Activated T-cell treated with anti-CD3 and anti-CD28 coated beads, Interleukin-2, amount 50 U/mL, for 24 hours (primary cell): ENCODE data around the gene ZFX.
A peak's percentile ranks its signal among the peaks of the same experiment; 100 is the strongest.

Experiments used
- DNase-seq: peaks from one replicate; pipeline ENCODE4 v3.0.0-alpha.2; 2020
- H3K27ac Mint-ChIP-seq: 2 replicates; pipeline ENCODE4 v1.8.0; 2020; ENCODE audit warnings: mild to moderate bottlenecking, mixed read lengths
- H3K27me3 Mint-ChIP-seq: 2 replicates; pipeline ENCODE4 v1.8.0; 2020; ENCODE audit warnings: mixed read lengths
- H3K36me3 Mint-ChIP-seq: 2 replicates; pipeline ENCODE4 v1.8.0; 2020; ENCODE audit warnings: low read depth, mixed read lengths
- H3K4me1 Mint-ChIP-seq: 2 replicates; pipeline ENCODE4 v1.8.0; 2020; ENCODE audit warnings: low read depth, mixed read lengths
- H3K4me3 Mint-ChIP-seq: 2 replicates; pipeline ENCODE4 v1.8.0; 2020; ENCODE audit warnings: mild to moderate bottlenecking, moderate library complexity, mixed read lengths
- H3K9me3 Mint-ChIP-seq: 2 replicates; pipeline ENCODE4 v1.8.0; 2020; ENCODE audit warnings: mixed read lengths

Gene ZFX

DNA sequence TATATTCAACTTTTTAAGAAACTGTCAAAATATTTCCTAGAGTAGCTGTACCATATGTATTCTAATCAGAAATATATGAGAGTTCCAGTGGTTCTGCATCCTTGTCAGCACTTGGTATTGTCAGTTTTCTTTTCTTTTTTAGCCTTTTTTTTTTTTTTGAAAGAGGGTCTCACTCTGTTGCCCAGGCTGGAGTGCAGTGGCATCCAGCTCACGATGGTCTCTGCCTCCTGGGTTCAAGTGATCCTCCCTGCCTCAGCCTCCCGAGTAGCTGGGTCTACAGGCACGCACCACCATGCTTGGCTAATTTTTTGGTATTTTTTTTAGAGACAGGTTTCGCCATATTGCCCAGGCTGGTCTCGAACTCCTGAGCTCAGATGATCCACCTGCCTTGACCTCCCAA, 79.1 kb downstream of the ZFX start:
- H3K4me1 Mint-ChIP-seq: peaks cover 3% of the 10 kb centered on the region
- H3K9me3 Mint-ChIP-seq: peaks cover 8% of the 10 kb centered on the region
- H3K27ac Mint-ChIP-seq: no peak overlapping the region
- no peak overlapping the region for H3K4me3 Mint-ChIP-seq
- DNase-seq: no peak
- no peaks in the 10 kb centered on the region for H3K36me3 Mint-ChIP-seq
- H3K27me3 Mint-ChIP-seq: peaks cover 11% of the 10 kb centered on the region

GRCh38 chrX:24229400-24229879, 79.9 kb downstream of the ZFX start:
- Mint-ChIP-seq H3K36me3 (no peaks in the 10 kb centered on the region), H3K4me3 (no peak overlapping the region), H3K27ac (no peak overlapping the region), H3K9me3 (peaks cover 8% of the 10 kb centered on the region), H3K4me1 (peaks cover 3% of the 10 kb centered on the region), H3K27me3 (peaks cover 15% of the 10 kb centered on the region)
- no peak for DNase-seq

GRCh38 chrX:24229976-24230375, 80.4 kb downstream of the ZFX start:
- Mint-ChIP-seq H3K4me3 (no peak overlapping the region), H3K4me1 (peaks cover 3% of the 10 kb centered on the region), H3K9me3 (peaks cover 8% of the 10 kb centered on the region), H3K36me3 (no peaks in the 10 kb centered on the region), H3K27me3 (peaks cover 19% of the 10 kb centered on the region), H3K27ac (no peak overlapping the region)
- DNase-seq: no peak

GRCh38 chrX:24231131-24231540, 81.6 kb downstream of the ZFX start:
- H3K9me3 Mint-ChIP-seq: no peaks in the 10 kb centered on the region
- no peak overlapping the region for H3K4me3 Mint-ChIP-seq
- H3K36me3 Mint-ChIP-seq: no peaks in the 10 kb centered on the region
- H3K27me3 Mint-ChIP-seq: peaks cover 23% of the 10 kb centered on the region
- no peak overlapping the region for H3K27ac Mint-ChIP-seq
- H3K4me1 Mint-ChIP-seq: peaks cover 7% of the 10 kb centered on the region
- no peak for DNase-seq

- H3K27me3 Mint-ChIP-seq: peaks cover 23% of the 10 kb centered on the region
- H3K9me3 Mint-ChIP-seq: no peaks in the 10 kb centered on the region
- no peak for DNase-seq
- H3K27ac Mint-ChIP-seq: no peak overlapping the region
- H3K4me1 Mint-ChIP-seq: peaks cover 7% of the 10 kb centered on the region
- H3K36me3 Mint-ChIP-seq: no peaks in the 10 kb centered on the region
- H3K4me3 Mint-ChIP-seq: no peak overlapping the region
These were observed 82.2 kb downstream of the ZFX start for GRCh38 chrX:24231641-24232179.

DNA sequence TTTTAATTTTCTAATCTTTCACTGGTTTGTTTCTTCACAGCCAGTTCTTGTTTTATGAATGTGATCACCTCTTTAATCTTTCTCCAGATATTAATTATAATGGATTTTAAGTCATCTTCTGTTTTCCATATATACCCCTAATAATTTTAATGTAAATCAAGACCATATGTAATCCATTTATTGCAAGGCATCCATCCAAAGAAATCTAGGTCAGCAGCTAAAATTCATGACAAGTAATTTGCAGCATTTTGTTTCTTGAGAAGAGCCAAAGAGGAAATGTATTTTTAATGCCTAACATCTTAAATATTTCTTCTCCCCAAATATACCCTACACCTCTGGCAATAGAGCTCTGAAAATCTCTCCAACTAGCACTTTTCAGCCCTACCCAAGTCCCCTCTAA, 83.3 kb downstream of the ZFX start:
- H3K4me3 Mint-ChIP-seq: no peak overlapping the region
- DNase-seq: no peak
- no peaks in the 10 kb centered on the region for H3K9me3 Mint-ChIP-seq
- H3K27me3 Mint-ChIP-seq: peaks cover 25% of the 10 kb centered on the region
- H3K4me1 Mint-ChIP-seq: peaks cover 7% of the 10 kb centered on the region
- no peaks in the 10 kb centered on the region for H3K36me3 Mint-ChIP-seq
- no peak overlapping the region for H3K27ac Mint-ChIP-seq

DNA sequence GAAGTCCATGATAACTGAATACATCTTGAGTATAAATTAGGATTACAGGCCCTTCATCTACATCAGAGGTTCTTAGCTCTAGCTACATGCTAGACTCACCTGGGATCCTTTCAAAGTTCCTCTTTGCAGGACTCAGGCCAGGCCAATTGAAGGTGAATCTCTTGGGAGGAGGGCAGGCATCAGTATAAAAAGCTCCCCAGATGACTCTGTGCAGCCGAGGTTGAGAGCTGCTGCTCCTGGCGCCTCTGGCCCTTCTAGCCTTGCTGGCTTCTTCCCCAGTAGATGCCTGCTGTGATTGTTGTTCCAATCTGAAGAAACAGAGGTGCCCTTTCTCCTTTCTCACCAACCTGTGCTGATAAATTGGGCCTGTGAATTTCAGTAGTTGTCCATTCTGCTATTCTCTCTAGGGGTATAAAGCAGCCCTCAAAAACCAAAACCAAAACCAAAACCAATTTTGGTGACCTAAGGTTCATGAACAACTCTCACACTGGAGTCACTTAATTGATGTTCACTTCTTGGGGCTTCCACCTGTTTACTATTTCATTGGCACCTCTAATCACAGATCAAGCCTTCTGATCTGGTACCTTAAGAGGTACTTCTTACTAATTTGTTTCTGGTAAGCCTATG, 85.7 kb downstream of the ZFX start:
- Mint-ChIP-seq H3K27me3 (peaks cover 33% of the 10 kb centered on the region), H3K27ac (no peak overlapping the region), H3K9me3 (no peaks in the 10 kb centered on the region), H3K4me1 (peaks cover 7% of the 10 kb centered on the region), H3K36me3 (no peaks in the 10 kb centered on the region), H3K4me3 (no peak overlapping the region)
- no peak for DNase-seq

- peaks cover 11% of the 10 kb centered on the region for H3K4me1 Mint-ChIP-seq
- H3K9me3 Mint-ChIP-seq: no peaks in the 10 kb centered on the region
- H3K36me3 Mint-ChIP-seq: no peaks in the 10 kb centered on the region
- no peak overlapping the region for H3K4me3 Mint-ChIP-seq
- peaks cover 24% of the 10 kb centered on the region for H3K27me3 Mint-ChIP-seq
- DNase-seq: no peak
- H3K27ac Mint-ChIP-seq: no peak overlapping the region
These were observed 92.5 kb downstream of the ZFX start for GRCh38 chrX:24241822-24242648.

- DNase-seq: no peak
These were observed 93.2 kb downstream of the ZFX start for GRCh38 chrX:24242649-24243175.

GRCh38 chrX:24243188-24243587, 93.7 kb downstream of the ZFX start:
- Mint-ChIP-seq H3K4me3 (no peak overlapping the region), H3K27me3 (peaks cover 21% of the 10 kb centered on the region), H3K27ac (no peak overlapping the region), H3K4me1 (peaks cover 11% of the 10 kb centered on the region), H3K36me3 (no peaks in the 10 kb centered on the region), H3K9me3 (no peaks in the 10 kb centered on the region)
- DNase-seq: no peak

More at GRCh38 chrX:24242649-24243175, 93.2 kb downstream of the ZFX start:
- Mint-ChIP-seq H3K27me3 (peaks cover 22% of the 10 kb centered on the region), H3K4me3 (no peak overlapping the region), H3K36me3 (no peaks in the 10 kb centered on the region), H3K4me1 (peaks cover 11% of the 10 kb centered on the region), H3K9me3 (no peaks in the 10 kb centered on the region), H3K27ac (no peak overlapping the region)

DNA sequence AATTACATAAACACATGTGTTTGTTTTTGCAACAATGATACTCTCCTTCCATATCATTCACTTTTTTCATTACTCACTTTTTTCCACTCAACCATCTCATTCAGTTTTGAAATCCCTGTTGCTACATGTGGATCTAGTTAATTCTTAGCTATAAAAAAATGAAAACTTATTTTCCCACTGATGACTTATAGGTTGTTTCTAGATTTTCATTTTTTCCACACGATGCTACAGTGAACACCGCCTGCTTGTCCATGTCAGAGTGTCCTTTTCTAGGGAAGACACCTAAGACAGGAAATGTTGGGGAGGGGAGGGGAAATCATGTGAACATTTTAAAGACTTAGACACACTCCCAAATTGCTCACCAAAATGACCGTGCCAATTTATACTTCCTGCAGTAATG, 94.2 kb downstream of the ZFX start:
- Mint-ChIP-seq H3K9me3 (no peaks in the 10 kb centered on the region), H3K4me1 (peaks cover 11% of the 10 kb centered on the region), H3K4me3 (no peak overlapping the region), H3K36me3 (no peaks in the 10 kb centered on the region), H3K27ac (peak overlapping the region; percentile 26), H3K27me3 (peaks cover 22% of the 10 kb centered on the region)
- DNase-seq: no peak

GRCh38 chrX:24245202-24245601, 95.7 kb downstream of the ZFX start:
- Mint-ChIP-seq H3K27me3 (peaks cover 24% of the 10 kb centered on the region), H3K27ac (no peak overlapping the region), H3K9me3 (no peaks in the 10 kb centered on the region), H3K4me3 (no peak overlapping the region), H3K4me1 (peaks cover 11% of the 10 kb centered on the region), H3K36me3 (no peaks in the 10 kb centered on the region)
- DNase-seq: no peak

DNA sequence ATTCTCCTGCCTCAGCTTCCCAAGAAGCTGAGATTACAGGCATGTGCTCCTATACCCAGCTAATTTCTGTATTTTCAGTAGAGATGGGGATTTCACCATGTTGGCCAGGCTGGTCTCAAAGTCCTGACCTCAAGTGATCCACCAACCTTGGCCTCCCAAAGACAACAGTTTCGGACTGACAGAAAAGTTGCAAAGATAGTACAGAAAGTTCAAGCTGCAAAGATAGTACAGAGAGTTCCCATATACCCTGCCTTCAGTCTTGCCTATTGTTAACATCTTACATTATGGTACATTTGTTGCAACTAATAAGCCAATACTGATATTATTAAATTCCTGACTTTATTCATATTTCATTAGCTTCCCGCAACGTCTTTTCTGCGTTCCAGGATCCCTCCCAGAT, 98.5 kb downstream of the ZFX start:
- H3K4me3 Mint-ChIP-seq: no peak overlapping the region
- H3K4me1 Mint-ChIP-seq: peaks cover 11% of the 10 kb centered on the region
- H3K9me3 Mint-ChIP-seq: no peaks in the 10 kb centered on the region
- no peak overlapping the region for H3K27ac Mint-ChIP-seq
- peaks cover 23% of the 10 kb centered on the region for H3K27me3 Mint-ChIP-seq
- DNase-seq: no peak
- H3K36me3 Mint-ChIP-seq: no peaks in the 10 kb centered on the region

DNA sequence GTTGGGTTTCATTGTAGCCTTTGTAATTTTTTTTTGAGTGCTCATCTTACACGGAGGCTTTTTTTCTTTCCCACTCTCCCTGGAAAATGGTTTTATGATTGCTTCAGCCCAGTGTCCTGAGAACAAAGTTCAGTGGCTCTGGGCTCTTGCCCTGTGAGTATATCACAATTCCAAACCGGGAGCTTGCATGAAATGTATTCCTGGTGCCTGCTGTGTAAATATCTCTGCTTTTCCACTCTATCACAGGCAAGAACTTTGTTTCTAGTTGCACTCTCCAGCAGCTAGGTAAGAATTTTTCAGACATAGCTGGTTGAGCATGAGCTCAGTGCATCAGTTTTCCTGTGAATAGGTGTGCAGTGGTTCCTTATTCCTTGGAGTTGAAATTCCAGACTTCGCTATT, 103.5 kb downstream of the ZFX start:
- Mint-ChIP-seq H3K4me1 (no peaks in the 10 kb centered on the region), H3K9me3 (no peaks in the 10 kb centered on the region), H3K36me3 (no peaks in the 10 kb centered on the region), H3K27me3 (peaks cover 39% of the 10 kb centered on the region), H3K27ac (no peak overlapping the region), H3K4me3 (no peak overlapping the region)
- no peak for DNase-seq

DNA sequence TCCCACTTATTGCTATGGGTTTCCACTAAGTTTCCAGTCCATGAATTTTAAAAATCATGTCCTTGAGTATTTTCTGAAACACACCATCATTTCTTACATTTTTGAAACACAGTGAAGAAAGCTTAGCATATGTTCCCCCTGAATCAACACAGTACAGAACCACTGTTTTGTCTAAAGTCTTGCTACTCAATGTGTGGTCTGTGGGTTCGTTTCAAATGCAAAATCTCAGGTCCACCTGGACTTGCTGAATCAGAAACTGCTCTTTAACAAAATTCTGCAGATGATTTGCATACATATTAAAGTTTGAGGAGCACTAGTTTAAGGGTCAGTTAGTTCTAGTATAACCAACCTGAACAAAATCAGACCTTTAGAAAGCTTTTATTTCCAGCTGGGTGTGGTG, 103.9 kb downstream of the ZFX start:
- H3K9me3 Mint-ChIP-seq: no peaks in the 10 kb centered on the region
- H3K36me3 Mint-ChIP-seq: no peaks in the 10 kb centered on the region
- H3K4me1 Mint-ChIP-seq: no peaks in the 10 kb centered on the region
- H3K27me3 Mint-ChIP-seq: peaks cover 36% of the 10 kb centered on the region
- DNase-seq: no peak
- no peak overlapping the region for H3K27ac Mint-ChIP-seq
- H3K4me3 Mint-ChIP-seq: no peak overlapping the region
